ENCODE results near the gene UCHL1.
A peak's percentile ranks its signal among the peaks of the same experiment; 100 is the strongest.
"Not testable (repeated sequence)": the region's sequence is repeated elsewhere in the genome, so short reads cannot be mapped to it uniquely, and the experiment has no call there.

The UCHL1 gene

GRCh38 chr4:41236508-41236907 lies 20.2 kb upstream of the UCHL1 start:
- no peak for DNase-seq (ENCODE audit: low spot score)

- DNase-seq (ENCODE audit: low spot score) = no peak
These were observed 14.8 kb upstream of the UCHL1 start for GRCh38 chr4:41241919-41242318.

GRCh38 chr4:41245983-41246382 lies 10.7 kb upstream of the UCHL1 start:
- no peak for DNase-seq (ENCODE audit: low spot score)

GRCh38 chr4:41256131-41256739 lies 493 bp upstream of the UCHL1 start:
- no peak for DNase-seq (ENCODE audit: low spot score)

- DNase-seq (ENCODE audit: low spot score) = peak; percentile 66
These were observed 651 bp downstream of the UCHL1 start for GRCh38 chr4:41257257-41257901.

GRCh38 chr4:41257906-41258305 lies 1.2 kb downstream of the UCHL1 start:
- DNase-seq (ENCODE audit: low spot score) = no peak

GRCh38 chr4:41258783-41259182 lies 2.1 kb downstream of the UCHL1 start:
- no peak for DNase-seq (ENCODE audit: low spot score)

- no peak for DNase-seq (ENCODE audit: low spot score)
These were observed 3.5 kb downstream of the UCHL1 start for GRCh38 chr4:41260116-41260733.

- no peak for DNase-seq (ENCODE audit: low spot score)
These were observed 5.5 kb downstream of the UCHL1 start for GRCh38 chr4:41262198-41262597.

- no peak for DNase-seq (ENCODE audit: low spot score)
These were observed 7.5 kb downstream of the UCHL1 start for GRCh38 chr4:41264212-41264611.

GRCh38 chr4:41267997-41268396 lies 11.3 kb downstream of the UCHL1 start:
- no peak for DNase-seq (ENCODE audit: low spot score)

GRCh38 chr4:41268721-41269517 lies 12.2 kb downstream of the UCHL1 start:
- no peak for DNase-seq (ENCODE audit: low spot score)

- no peak for DNase-seq (ENCODE audit: low spot score)
These were observed 13.0 kb downstream of the UCHL1 start for GRCh38 chr4:41269682-41270081.

- not testable (repeated sequence) for DNase-seq (ENCODE audit: low spot score)
These were observed 19.2 kb downstream of the UCHL1 start for GRCh38 chr4:41275931-41276330.

- no peak for DNase-seq (ENCODE audit: low spot score)
These were observed 23.3 kb downstream of the UCHL1 start for GRCh38 chr4:41280010-41280409.

GRCh38 chr4:41281038-41281634 lies 24.4 kb downstream of the UCHL1 start:
- DNase-seq (ENCODE audit: low spot score) = peak; percentile 70

- no peak for DNase-seq (ENCODE audit: low spot score)
These were observed 25.6 kb downstream of the UCHL1 start for GRCh38 chr4:41282366-41282765.

GRCh38 chr4:41285202-41285863 lies 28.6 kb downstream of the UCHL1 start:
- DNase-seq (ENCODE audit: low spot score) = no peak

GRCh38 chr4:41285864-41286235 lies 29.1 kb downstream of the UCHL1 start:
- DNase-seq (ENCODE audit: low spot score) = no peak

- no peak for DNase-seq (ENCODE audit: low spot score)
These were observed 30.3 kb downstream of the UCHL1 start for GRCh38 chr4:41287005-41287404.

GRCh38 chr4:41287852-41288251 lies 31.1 kb downstream of the UCHL1 start:
- no peak for DNase-seq (ENCODE audit: low spot score)

GRCh38 chr4:41288254-41288653 lies 31.5 kb downstream of the UCHL1 start:
- no peak for DNase-seq (ENCODE audit: low spot score)

All from germinal center (tissue), 1 donor.